Measurements from ENCODE around the gene CITED2. TPM values are rescaled to one million over a fixed set of nuclear protein-coding genes. Genes with fewer than 3 reads are reported as not detected.

CITED2 gene
- total and polyA plus RNA-seq, 2 of the 8 experiments (the other 6 are each of a cell fraction or from before 2014, with no cell fraction given) = 89.1 to 115 TPM

DNA sequence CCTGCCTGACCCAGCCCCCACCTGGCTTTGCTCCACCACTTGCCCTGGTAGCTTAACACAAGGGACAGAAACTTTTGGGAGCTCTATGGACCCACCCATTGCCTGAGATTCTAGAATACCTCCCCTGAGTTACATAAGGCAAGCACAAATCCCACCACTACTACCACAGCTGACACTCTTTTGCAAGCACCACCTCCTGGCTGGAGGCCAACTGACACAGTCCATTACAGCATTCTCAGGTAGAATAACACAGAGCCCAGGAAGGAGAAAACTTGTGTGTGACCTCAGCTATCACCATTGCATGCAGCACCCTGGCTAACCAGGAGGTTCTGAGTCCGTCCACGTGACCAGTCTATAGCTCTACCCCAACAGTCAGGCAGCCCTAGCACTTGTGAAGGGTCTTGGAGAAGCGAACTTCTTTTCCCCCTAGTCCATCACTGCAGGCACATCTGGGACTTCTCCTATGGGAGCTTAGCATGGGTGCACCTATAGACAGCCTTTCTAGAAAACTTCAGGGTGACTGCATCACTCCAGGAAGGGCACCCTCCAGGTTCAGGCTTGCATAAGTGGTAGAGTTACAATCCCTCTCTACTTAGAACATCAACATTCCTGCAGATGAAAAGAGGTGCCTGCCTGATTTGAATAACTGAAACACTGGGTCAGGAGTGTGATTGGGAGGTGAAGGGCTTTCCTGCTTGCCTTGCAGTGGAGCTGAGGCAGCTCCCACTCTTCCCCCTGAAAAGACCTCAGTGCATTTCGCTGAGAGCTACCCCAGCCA is 30.1 kb downstream of the CITED2 start (continued):
- TF ChIP-seq, protein P1, sequence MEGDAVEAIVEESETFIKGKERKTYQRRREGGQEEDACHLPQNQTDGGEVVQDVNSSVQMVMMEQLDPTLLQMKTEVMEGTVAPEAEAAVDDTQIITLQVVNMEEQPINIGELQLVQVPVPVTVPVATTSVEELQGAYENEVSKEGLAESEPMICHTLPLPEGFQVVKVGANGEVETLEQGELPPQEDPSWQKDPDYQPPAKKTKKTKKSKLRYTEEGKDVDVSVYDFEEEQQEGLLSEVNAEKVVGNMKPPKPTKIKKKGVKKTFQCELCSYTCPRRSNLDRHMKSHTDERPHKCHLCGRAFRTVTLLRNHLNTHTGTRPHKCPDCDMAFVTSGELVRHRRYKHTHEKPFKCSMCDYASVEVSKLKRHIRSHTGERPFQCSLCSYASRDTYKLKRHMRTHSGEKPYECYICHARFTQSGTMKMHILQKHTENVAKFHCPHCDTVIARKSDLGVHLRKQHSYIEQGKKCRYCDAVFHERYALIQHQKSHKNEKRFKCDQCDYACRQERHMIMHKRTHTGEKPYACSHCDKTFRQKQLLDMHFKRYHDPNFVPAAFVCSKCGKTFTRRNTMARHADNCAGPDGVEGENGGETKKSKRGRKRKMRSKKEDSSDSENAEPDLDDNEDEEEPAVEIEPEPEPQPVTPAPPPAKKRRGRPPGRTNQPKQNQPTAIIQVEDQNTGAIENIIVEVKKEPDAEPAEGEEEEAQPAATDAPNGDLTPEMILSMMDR (IDR thresholded peaks at IDR 0.05; ENCODE audit: control extremely low read depth in 1 of 3, insufficient read depth in 1 of 3, low read depth in 1 of 3, low read length in 3 of 3) = no peak
- no peak for TF ChIP-seq NANOG (IDR thresholded peaks at IDR 0.05; ENCODE audit: insufficient read depth, low read depth, low read length, poor library complexity, severe bottlenecking)
- no peak for TF ChIP-seq CEBPB (IDR thresholded peaks at IDR 0.05; ENCODE audit: low read depth, low read length)
- TF ChIP-seq, protein P2, sequence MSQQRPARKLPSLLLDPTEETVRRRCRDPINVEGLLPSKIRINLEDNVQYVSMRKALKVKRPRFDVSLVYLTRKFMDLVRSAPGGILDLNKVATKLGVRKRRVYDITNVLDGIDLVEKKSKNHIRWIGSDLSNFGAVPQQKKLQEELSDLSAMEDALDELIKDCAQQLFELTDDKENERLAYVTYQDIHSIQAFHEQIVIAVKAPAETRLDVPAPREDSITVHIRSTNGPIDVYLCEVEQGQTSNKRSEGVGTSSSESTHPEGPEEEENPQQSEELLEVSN (IDR thresholded peaks at IDR 0.05) = no peak
- TF ChIP-seq SP2 (IDR thresholded peaks at IDR 0.05; ENCODE audit: low read length) = no peak
- TF ChIP-seq RNF2 (IDR thresholded peaks at IDR 0.05; ENCODE audit: borderline replicate concordance, low read depth, low read length, missing control alignments, poor library complexity, severe bottlenecking) = no peak
